GM12891 (cell line): ENCODE results near the gene S100A4.

Source experiments
- POLR2A ChIP-seq: IDR thresholded peaks from 2 replicates; pipeline ENCODE4 v1.6.1; 2011; ENCODE audit warnings: low read depth, low read length, control low read depth
- POLR2AphosphoS5 ChIP-seq: IDR thresholded peaks from 2 replicates; pipeline ENCODE4 v1.6.1; 2011; ENCODE audit warnings: low read depth, low read length, control low read depth
- TAF1 ChIP-seq: IDR thresholded peaks from 2 replicates; pipeline ENCODE4 v1.6.1; 2011; ENCODE audit warnings: low read depth, low read length, control low read depth

DNA sequence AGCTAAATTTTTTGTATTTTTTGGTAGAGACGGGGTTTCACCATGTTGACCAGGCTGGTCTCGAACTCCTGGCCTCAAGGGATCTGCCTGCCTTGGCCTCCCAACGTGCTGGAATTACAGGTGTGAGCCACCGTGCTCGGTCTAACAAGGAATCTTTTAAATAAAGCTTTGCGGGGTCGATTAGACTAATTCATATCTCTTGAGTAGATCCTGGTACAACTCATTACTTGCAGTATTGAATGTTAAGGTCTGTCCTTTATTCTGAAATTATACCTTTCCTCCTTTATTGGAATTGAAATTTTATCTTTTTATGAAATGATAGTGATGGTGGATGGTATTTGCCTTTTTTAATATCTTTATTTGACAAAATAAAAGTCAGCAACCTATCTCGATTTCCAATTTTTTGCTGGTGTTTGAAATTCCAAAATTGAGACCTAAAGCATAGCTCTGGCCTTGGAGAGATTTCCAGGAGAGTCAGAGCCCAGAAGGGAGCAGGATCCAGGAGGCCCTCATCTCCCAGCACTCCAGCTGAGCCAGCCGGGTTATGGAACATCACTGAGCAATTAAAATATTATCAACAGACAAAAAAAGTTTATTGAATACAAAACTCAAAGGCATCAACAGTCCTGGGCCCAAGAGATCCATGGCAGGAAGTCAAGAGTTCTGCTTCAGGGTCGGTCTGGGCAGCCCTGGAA, 15.3 kb upstream of the S100A4 start:
- TF ChIP-seq POLR2AphosphoS5 = no peak
- no peak for TF ChIP-seq TAF1
- TF ChIP-seq POLR2A = no peak
